ENCODE measurements around the gene DKK2.

Gene DKK2, protein sequence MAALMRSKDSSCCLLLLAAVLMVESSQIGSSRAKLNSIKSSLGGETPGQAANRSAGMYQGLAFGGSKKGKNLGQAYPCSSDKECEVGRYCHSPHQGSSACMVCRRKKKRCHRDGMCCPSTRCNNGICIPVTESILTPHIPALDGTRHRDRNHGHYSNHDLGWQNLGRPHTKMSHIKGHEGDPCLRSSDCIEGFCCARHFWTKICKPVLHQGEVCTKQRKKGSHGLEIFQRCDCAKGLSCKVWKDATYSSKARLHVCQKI

DNA sequence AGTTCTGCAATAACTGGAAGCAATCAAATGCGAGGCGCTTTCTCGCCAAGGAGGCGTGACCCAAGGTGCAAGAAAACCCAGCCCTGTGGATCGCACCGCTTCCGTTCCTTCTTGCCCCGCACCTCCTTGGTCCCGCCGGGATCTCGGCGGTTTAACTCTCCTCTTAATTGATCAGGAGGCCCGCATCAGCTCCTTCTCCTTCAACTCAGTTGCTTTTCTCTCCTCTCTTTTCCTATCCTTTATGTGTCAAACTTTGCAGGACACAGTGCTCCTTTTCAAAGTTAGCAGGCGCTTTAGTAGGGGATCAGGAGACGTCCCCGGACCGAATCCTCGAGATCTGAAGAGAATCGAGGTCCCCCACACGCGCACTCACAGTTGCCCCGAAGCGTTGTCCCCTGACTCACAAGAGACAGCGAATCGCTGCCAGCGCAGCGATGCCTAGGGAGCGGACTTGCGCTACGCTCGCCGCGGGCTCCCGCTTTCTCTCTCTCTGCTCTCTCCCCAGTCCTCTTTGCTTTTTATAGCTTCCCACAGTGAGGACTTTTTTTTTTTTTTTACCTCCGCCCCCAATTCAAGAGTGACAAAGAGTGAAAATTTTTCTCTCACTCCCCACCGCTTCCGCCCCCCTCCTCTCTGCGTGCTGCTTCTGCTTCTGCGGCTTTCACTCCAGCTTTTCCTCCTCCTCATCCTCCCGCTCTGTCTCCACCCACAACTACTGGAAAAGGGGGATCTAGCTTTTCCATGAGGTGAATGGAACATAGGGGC is at the start of gene DKK2:
Gene DKK2, minus strand, starts transcription at position 495 of the 765 bp plus-strand sequence. CDS start 722 bp downstream, outside the sequence.
- DNase-seq, result no peak

DNA sequence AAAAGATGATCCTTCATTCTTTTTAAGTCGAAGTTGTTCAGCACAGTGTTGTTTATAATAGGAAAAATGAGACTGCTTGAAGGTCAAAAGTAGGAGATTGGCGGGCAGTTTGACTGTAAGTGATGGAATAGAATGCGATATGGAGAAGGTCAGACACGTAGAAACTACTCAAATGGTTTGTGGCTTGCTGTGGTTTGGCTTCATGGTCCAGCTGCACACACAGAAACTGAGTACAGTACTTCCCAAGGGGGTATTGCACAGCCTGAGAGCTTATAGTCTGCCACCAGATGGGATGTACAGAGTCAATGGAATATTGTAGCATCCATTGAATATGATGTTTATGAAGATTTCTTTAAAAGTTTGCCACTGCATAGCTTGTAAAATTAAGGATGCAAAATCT is 41.1 kb upstream of the DKK2 start:
- no peak for DNase-seq

DNA sequence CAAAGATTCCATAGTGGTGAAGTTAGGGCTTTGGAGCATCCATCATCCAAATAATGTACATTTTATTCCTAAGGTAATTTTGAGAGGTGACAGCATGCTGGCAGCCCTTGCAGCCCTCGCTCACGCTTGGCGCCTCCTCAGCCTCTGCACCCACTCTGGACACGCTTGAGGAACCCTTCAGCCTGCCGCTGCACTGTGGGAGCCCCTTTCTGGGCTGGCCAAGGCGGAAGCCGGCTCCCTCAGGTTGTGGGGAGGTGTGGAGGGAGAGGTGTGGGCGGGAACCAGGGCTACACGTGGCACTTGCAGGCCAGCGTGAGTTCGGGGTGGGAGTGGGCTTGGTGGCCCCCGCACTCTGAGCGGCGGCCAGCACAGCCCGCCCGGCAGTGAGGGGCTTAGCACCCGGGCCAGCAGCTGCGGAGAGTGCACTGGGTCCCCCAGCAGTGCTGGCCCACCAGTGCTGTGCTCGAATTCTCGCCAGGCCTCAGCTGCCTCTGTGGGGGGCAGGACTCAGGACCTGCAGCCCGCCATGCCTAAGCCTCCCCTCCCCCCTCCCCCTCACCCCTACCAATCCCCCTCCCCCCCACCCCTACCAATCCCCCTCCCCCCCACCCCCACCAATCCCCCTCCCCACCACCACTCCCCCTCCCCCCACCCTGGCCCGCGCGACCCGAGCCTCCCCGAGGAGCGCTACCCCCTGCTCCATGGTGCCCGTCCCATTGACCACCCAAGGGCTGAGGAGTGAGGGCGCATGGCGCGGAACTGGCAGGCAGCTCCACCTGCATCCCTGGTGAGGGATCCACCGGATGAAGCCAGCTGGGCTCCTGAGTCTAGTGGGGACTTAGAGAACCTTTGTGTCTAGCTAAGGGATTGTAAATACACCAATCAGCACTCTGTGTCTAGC is 37.0 kb upstream of the DKK2 start:
- DNase-seq, result no peak

DNA sequence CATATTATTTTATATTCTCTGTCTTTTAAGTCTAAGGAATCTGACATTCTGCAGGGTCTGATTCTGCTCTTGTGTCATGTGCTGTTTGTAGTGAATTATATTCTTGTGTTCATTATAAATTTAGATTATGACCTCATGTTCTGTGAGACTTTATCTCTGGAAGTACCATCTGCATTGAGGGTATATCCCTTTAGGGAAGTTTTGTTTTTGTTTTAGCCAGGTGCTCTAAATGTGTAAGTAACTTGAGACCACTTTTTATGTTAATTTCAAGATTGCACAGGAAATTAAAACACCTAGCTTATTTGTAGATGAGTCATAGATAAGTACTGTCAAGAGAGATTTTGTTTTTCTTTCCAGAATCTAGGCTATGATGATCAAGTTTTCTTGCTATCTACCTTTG is 35.0 kb upstream of the DKK2 start:
- no peak for DNase-seq

DNA sequence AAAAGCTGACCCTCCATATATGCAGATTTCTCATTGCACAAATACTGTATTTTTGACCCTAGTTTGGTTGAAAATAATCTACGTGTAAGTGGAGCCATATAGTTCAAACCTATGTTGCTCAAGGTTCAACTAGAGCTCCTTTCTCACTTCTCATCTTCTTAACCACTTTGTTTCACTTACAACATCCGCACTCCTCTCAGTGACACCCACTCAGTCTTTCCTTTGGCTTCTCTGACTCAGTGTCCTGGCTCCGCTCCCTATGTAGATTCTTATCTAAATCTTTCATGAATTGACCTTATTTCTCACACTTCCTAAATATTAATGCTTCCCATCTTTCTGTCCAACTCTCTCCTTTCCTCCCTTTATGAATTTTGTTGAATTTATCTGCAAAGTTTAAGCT is 32.9 kb upstream of the DKK2 start:
- no peak for DNase-seq

DNA sequence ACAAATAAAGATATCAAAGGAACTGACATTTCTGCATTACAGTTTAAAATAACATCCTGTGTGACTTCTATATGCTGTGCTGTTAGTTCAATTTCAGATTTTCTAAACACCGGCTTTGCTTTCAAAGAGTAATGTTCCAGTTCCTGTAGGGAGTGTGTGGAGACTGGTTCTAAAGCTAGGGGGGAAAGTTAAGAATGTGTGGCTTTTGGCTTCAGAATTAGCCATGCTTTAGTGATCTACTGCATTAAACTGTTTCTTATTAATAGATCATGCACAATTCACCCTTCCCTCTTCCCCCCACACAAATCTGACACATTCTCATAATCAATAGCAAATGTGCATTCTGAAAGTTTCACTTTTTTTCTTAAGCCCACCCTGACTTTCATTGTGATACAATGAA is 32.0 kb upstream of the DKK2 start:
- no peak for DNase-seq

DNA sequence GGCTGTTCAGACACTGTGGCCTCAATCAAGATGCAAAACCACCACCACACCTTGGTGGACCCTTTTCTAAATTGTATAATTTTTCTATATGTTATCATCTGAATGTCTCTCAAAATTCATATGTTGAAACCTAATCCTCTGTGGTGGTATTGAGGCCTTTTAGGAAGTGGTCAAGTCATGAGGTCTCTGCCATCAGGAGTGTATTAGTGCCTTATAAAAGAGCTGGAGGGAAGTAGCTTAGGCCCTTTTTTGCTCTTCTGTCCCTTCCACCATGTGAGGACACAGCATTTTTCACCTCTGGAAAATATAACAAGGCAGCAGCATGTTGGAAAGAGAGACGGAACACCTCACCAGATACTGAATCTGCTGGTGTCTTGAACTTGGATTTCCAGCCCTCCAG is 30.5 kb upstream of the DKK2 start:
- peak; percentile 10 to 29 for DNase-seq

DNA sequence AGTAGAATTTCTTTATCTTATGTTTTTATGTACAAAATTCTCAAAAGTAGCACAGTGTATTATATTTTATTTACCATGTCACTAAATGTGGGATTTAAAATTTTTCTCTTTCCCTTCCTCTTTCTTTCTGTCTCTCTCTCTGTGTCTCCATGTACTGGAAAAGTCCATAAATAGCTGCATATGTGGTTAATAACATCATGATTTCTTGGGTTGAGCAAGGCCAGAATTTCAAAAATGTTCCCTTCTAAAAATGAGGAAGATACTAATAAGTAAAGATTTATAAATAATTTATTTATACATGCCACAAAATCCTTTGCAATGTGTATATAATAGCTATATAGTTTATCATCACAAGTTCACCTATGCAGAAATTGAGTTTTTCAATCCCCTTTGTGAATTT is 29.1 kb upstream of the DKK2 start:
- no peak for DNase-seq

DNA sequence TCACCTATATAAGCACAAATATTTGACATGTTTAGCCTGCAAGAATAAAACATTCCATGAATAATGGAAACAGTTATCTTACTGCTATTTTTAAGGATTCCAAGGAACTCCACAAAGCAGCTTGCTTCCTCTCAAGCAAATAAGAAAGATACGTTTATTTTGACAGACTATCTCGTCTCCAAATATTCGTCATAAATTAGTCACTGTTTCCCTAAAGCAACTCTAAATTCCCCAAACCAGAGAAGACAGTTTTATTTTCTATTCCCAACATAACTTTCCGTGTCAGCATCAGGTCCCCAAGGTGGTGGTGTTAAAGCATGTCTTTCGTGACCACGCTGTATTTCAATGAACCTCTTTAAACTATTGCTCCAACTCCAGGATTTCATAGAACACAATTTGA is 24.3 kb upstream of the DKK2 start:
- no peak for DNase-seq

DNA sequence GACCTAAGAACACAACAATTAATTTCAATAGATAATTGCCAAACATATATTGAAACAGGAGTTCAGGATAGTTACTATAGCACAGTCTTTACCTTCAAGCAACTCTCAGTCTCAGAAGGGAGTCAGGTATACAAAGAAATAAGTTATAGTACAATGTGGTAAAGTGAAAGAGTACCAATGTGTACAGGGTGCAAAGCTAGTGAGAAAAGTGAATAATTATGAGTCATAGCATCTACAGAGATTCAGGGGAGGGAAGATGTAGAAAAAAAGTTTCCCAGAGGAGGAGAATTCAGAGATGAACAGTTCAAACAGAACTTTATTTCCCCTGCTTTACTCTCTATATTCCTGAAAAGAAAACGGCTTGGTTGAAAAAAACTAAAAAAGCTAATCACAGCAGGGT is 22.7 kb upstream of the DKK2 start:
- DNase-seq, result no peak

DNA sequence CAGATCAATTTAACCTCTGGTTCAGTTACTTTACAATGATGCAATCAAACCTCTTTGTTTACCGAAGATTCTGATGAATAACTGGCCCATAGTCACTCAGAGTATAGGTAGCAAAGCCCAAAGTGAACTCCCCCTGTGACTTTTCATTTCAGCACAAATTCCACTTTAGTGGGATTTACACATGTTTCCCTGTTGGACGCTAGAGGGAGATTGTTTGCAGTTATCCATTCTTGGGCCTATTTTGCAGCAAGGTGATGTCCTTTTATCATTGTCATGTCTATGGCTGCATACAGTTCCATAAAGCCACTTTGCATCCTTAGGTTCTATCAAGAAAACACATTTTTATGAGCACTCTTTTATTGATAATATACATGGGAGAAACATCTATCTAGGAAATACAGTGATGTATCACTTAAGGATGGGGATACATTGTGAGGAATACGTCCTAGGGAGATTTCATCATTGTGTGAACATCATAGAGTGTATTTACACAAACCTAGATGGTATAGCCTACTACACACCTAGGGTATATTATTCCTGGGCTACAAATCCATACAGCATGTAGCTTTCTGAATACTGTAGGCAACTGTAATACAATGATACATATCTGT is 14.5 kb upstream of the DKK2 start:
- DNase-seq, result peak in 1 of 2 experiments; percentile 3

DNA sequence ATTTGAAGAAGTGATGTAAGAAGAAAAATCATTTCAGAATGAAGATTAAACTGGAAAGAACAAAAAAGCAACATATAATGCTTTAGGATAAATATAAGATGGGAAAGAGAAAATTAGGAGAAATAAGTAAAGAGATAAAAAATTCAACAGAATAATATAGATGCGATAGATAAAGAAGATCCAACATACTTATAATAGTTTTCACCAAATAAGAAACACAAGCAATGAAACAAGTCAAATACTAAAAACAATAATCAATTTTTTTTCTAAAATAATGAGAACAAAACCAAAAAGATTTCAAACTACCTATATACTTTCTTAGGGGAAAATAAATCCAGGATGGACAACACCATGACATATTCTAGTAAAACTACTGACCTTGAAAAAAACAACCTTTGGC is 10.1 kb upstream of the DKK2 start:
- DNase-seq, result no peak

DNA sequence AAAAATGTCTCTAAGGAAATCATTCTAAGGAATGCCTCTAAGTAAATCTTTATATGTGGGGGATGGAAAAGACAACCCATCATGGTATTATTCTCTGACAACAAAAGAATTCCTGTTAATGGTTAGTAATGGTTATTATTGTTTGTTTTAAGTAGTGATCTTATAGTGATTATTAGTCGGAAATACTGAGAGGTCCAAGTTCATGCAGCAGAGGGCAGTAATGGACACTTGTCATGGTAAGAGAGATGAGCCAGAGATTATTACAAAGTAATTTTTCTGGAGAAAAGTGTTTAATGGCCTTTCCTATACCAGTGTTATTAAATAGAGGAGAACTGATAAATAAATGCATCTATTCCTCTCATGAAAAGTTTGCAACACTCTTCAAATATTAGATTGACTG is 8.1 kb upstream of the DKK2 start:
- peak; percentile 10 to 21 for DNase-seq

DNA sequence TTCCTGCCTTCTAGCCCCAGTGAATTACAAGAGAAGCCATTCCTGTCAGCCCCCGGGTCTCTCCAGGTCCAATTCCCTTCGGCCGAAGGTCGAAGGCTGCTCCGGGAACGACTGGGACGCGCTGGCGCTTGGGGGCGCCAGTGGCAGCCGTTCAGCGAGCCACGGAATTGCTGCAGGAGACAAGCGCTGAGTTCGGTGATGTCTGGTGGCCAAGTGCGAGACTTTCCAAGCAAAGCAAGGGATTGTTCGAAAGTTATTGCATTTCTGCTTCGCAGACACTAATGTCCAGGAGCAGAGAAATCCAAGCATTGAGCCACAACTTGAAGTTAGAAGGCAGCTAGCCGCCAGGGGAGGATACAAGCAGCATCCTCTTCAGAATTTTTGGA is 1.1 kb upstream of the DKK2 start:
- DNase-seq, result no peak

DNA sequence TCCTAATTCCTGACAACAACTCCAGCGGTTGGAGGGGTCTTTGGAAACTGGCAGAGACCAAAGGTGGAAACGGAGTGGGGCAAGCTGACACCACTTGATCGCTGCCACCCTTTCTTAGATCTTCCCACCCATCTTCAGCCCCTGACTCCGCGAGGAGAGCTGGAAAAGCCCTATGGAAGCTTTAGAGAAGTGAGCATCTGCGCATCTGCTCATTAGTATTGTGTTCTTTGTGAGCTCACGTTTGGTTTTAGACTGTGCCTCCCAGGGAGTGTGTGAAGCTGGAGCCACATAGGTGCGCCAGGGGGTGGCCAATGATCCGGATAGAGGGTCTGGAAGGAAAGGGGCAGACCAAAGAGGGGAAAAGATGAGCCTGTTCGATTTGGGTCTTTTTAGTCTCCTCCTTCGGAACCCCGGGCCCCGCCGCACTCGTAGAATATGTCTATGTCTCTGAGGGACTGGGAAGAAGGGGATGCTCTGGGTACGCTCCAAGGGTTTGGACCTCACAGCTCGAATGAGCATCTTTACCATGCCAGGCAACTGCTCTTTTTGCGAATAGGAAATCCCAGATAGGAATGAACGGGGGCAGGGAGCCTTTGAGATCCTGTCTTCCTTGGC is 578 bp upstream of the DKK2 start:
- no peak for DNase-seq

DNA sequence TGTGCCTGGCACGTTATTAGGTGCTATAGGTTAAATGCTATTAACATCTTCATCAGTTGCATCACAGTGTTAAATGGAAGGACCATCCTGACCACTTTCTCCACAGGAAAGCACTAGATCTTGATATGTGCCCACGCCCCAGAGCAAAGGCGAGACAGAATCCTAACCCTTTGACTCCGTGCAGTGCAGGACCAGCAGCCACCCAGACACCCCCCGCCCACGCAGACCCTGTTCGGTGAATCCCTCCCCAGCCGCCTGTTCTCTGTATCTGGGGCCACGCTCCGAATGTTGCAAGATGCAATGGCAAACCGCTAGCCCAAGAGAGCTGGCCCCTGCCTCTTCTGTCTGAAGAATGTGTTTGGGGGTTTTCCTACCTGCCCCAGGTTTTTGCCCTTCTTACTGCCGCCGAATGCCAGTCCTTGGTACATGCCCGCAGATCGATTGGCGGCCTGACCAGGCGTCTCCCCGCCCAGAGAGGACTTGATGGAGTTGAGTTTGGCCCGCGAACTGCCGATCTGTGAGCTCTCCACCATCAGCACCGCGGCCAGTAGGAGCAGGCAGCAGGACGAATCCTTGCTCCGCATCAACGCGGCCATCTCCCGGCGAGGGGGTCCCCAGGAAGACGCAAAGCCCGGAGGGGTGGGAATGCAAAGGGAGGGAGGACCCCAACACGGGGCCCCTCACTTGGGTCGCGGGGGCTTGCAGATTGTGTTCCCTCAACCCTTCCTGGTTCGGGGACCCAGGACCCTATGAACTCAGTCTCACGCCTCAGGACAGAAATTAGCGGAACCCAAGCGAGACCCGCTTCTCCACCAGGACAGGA is 906 bp downstream of the DKK2 start:
- DNase-seq, result no peak

DNA sequence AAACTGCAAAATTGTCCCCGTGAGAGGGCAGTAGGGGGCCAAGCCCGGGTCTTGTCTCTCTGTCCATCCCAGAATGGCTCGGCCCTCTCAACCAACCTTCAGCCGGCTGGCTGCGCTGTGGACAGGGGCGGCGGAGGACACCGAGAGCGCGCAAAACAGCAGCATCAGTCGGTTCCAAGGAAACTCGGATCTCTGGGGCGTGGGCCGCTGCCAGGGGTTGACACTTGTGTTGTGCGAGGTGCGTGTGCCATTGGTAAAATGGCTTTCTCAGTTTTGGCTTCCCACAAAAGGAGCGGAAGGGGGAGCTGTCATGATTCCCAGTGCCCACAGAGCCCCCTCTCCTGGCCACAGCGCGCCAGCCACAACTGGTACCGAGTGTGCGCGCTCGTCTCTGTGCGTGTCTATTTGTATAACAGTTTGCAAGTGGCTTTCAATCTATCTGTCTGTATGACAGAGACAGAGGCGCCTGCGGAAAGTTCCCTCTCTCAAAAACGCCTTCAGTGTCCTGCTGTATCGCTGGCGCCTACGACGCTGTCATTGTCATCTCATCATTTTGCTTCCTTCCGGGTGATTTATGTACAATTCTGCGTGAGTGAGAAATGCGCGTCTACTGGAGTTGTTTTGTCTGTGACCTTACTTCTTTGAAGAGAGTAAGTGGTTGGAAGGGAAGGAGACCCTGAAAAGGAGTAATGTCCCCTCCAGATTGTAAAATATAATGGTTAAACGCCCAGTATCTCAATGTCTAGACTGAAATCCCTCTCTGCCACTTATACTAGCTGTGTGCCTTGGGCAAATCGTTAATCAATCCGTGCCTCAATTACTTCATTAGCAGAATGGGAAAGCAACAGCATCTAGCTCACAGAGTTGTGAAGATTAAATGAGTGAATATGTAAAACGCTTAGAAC is 1.8 kb downstream of the DKK2 start:
- DNase-seq, result no peak

DNA sequence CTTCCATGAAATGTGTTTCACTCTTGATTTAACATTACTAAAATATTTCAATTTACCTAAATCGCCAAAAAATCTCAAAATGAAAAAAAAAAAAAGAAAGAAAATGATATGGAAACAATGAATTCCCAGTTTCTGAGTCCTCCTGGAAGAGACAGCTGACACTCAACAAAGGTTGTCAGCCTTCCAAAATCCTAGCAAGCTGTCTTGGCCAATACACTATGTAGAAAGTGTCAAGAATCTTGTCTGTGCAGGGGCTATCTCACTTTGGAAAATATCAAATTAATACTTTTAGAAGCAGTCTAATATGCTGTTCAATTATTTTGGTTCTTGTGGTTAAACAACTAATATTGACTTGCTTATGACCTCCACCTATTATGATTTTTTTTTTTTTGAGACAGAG is 8.7 kb downstream of the DKK2 start:
- no peak for DNase-seq

DNA sequence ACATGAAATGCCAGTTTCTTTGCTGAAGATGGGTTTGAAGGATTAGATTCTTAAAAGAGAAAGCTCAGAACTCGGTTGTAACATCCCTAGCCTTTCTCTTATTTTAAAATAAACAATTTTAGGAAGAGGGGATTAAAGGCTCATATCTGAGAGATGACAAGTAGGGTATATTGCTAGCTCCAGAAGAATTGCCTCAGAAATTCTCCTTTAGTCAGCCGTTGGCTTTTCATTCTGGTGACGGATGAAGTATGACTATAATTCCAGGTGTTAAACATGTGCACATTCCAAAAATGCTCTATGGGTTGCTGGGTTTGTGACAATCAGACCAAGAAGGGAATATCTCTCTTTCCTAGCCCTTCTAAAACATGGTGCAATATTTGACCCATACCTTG is 17.8 kb downstream of the DKK2 start:
- no peak for DNase-seq

DNA sequence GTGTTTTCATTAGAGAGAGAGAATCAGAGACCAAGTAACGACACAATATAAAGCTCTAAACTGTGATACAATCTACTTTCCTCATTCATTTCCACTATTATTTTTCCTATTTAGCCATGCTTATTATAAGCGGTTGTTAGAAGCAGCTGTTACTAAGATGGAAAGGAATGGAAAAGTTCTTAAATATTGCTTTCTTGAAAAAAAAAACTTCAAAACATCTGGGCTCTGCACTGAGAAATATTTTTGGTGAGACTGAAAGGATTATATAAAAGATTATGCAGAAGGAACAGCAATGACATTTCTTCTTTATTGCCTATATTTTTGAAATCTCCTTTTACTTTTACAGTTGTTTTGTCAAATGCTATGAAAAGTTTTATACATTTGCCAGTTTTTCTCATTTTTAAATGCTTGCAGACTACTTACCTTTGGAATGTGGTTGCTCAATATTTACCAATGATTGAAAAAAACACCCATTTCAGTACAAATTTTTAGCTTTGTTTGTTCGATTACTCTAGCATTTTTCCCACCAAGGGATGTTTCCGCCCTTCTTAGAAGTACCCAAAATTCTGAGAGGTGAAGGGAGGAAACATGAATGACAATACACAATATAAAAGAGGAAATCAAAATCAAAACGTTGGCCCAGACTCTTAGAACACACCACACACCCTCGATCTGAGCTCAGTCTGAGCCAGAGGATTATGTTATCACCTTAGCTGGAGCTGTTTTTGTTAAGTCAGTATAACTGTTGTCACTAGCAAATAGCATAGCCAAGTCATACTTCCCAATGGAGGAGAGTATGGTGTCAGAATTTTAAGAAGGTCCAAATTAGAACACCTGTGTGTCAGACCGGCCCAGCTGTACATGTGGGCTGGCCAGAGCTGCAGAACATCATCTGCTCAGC is 18.4 kb downstream of the DKK2 start:
- DNase-seq, result no peak
